Central memory CD4-positive, alpha-beta T cell (primary cell): ENCODE measurements around the gene UPK2.
"Not testable (repeated sequence)": the region's sequence is repeated elsewhere in the genome, so short reads cannot be mapped to it uniquely, and the experiment has no call there.

Experiments used
- DNase-seq: peaks from one replicate; pipeline ENCODE4 v3.0.0; 2022

UPK2 gene

DNA sequence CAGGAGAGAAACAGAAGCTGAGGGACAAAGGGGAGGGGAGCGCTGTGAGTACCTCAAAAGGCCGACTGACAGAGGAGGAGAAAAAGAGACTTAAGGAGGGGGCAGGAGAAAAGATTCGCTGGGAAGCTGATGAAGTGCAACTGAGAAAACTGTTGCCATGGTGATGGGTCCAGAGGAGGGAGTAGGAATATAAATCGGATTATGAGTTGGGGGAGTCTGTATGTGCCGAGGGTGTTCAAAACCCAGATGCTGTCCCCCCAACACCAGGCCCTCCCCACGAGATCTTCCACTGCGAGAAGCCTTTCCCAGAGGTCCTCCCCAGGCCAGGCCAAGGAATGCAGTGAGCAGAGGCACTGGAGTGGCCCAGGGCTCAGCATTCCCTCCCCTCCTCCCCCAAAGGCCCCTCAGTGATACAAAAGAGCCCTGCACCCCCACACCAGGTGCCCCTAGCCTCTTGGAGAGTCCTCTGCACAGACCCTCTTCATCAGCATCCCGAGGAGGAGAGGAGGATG lies 16.6 kb upstream of the UPK2 start:
- DNase-seq = no peak

DNA sequence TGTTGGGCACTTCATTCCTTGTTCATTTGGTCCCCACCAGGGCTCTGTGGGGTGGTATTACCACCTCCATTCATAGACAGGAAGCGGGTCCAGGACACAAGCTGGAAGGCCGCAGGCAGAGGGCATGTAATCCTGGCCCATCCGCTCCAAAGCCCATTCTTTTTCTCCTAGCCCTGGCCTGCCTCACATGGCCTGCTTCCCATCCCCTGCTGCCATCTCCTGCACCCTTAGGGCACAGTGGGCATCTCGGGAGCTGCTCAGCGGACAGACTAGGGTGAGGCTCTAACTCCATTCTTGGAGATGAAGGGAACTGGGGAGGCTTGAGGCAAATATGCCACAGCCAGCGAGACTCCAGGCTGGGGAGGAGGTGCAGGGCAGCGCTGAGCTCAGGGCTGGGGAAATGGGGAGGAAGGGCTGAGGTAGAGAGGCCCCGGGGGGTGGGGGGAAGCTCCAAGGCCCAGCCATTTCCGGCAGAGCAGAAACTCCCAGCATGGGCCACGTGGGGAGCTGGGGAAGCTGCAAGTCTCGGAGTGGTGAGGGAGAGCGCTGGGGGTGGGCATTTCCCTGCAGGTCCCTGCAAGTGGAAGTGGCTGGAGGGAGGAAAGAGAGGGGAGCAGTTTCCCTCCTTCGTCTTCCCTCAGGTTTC lies 16.0 kb upstream of the UPK2 start:
- peak; percentile 42 for DNase-seq

- no peak for DNase-seq
Measured at GRCh38 chr11:118947091-118947490, 9.0 kb upstream of the UPK2 start.

DNA sequence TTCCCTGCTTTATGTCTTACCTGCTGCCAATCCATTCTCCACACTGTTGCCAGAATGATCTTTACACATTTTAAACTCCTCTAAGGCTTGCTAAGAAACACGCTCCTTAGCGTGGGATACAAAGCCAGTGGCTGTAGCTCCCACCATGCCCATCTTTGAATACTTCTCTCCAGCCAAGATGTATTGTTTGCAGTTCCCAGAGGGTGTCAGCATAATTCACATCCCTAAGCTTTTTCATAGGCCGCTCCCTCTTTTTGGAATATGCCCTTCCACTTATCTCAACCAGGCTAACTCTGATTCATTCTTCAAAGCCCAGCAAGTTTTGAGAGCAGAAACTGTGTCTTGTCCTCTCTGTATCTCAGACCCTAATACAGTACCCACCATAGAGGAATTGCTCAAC lies 8.1 kb upstream of the UPK2 start:
- no peak for DNase-seq

GRCh38 chr11:118953265-118953664 lies 2.8 kb upstream of the UPK2 start:
- DNase-seq = no peak

- not testable (repeated sequence) for DNase-seq
Measured at GRCh38 chr11:118953976-118954375, 2.1 kb upstream of the UPK2 start.

DNA sequence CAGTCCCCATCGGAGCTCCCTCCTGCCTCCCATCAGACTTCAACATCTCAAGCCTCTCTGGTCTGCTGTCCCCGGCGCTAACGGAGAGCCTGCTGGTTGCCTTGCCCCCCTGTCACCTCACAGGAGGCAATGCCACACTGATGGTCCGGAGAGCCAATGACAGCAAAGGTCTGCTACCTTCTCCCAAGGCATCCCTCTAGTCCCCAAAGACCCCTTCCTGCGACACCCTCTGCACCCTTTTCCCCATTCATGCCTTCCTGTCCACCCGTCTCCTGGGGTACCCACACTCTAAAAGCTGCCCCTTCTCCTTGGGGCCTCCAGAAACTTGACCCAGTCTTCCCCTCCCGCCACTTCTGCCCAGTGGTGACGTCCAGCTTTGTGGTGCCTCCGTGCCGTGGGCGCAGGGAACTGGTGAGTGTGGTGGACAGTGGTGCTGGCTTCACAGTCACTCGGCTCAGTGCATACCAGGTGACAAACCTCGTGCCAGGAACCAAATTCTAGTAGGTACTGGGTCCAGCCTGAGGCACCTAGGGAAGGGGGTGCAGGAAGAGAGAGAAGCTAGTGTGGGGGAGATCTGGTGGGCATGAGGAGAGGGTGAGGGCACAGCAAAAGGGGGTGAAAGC lies 860 bp downstream of the UPK2 start:
- DNase-seq = no peak

DNA sequence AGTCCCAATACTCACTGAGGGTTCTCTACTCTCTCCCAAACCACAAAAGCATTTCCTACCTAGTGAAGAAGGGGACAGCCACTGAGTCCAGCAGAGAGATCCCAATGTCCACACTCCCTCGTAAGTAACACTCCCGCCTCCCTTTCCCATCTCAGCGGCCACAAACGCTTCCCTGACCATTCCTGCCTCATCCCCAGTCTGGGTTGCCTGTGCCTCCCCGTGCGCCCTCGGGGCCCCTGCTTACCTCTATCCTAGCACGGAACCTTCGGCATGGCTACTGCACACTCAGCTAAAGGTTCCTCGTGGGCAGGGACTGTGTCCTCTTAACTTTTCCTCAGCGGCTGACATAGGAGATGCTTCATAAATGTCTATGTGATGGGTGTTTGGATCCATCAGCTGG lies 1.5 kb downstream of the UPK2 start:
- DNase-seq = no peak

- DNase-seq = no peak
Measured at GRCh38 chr11:118957968-118958367, 1.9 kb downstream of the UPK2 start.

- no peak for DNase-seq
Measured at GRCh38 chr11:118958577-118958976, 2.5 kb downstream of the UPK2 start.

GRCh38 chr11:118961189-118961588 lies 5.1 kb downstream of the UPK2 start:
- no peak for DNase-seq

GRCh38 chr11:118961591-118961990 lies 5.5 kb downstream of the UPK2 start:
- DNase-seq = no peak

DNA sequence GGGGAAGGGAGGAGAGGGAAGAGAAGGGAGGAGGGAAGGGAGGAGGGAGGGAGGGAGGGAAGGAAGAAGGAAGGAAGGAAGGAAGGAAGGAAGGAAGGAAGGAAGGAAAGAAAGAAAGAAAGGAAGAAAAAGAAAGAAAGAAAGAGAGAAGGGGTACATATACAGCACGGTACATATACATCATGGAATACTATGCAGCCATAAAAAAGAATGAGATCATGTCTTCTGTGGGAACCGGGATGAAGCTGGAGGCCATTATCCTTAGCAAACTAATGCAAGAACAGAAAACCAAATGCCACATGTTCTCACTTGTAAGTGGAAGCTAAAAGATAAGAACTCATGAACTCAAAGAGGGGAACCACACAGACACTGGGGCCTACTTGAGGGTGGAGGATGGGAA lies 13.4 kb downstream of the UPK2 start:
- DNase-seq = not testable (repeated sequence)

DNA sequence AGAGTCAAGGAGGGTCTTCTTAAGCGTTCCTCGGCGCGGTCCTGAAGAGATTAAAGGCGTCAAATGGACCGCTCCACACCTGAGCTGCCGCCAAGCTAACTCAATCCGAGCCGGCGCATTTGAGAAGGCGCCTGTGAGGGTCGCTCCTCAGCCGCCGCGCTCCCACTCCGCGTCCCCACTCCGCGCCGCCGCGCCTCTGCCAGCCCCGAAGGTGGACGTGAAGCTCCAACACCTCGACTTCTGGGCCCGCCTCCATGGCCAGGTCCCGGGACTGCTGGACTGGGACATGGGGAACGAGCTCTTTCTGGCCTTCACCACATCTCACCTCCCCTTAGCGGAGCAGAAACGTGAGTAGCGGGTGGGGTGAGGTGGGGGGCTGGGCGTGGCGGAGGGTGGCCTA lies 15.5 kb downstream of the UPK2 start, which contains the start of gene FOXR1:
Gene FOXR1 (plus strand): TSS at position 116 of the 400 bp plus-strand sequence. CDS start 171 bp downstream, at position 287.
- no peak for DNase-seq

DNA sequence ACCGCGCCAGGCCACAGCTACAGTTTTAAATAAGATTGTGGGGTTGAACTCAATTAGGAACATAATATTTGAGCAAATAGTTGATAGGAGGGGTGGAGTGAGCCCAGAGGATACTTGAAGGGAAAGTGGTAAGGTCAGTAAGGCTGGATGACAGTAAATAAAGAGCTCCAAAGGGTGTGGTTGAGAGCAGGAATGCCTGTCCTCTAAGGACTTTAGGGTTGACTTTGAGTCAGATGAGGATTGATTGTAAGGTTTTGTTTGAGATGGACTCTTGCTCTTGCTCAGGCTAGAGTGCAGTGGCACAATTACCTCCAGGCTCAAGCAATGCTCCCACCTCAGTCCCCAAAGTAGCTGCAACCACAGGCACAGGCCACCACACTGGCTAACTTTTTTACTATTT lies 17.9 kb downstream of the UPK2 start:
- DNase-seq = no peak

DNA sequence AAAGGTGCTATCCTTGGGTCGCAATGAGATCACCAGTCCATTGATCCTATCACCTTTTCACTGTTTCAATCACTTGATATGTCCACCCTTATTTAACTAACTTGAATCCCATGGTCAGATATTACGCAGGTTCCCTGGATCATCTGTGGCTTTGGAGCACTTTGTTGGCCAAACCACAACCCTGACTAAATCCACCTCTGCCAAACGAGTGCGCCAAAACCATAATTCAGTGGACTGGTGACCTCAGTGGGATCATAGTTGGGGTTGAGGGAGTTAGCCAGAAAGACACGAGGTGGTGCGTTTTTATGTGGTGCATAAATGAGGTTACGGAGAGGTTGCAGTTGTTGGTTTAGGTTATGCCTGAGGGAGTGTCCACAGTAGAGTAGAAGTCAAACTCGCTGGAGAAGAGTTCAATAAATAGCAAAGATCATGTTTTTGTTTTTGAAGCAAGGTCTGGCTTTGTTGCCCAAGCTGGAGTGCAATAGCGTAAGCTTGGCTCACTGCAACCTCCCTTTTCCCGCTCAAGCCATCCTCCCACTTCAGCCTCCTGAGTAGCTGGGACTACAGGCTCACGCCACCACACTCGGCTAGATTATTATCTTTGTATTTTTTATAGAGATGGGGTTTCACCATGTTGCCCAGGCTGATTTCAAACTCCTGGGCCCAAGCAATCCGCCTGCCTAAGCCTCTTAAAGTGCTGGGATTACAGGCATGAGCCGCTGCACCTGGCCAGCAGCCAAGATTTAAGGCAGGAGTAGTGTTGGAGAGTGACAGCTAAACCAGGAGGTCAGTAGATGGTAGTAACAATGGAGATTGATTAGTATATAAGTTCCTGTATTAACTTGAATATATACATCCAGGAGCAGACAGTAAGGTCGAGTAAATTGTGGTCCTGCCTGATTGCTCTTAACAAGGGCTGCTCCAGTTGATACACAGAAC lies 19.9 kb downstream of the UPK2 start:
- no peak for DNase-seq

DNA sequence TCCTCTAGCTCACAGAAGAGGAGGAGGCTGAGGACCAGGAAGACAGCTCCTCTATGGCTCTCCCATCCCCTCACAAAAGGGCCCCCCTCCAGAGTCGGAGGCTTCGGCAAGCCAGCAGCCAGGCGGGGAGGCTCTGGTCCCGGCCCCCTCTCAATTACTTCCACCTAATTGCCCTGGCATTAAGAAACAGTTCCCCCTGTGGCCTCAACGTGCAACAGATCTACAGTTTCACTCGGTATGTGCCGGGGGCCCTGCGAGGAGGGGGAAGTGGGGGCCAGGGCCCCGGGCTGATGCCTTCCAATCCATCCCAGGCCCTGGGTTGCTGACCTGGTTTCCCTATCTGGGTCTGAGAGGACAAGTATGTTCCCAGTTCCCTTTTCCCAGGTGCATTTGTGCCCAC lies 23.3 kb downstream of the UPK2 start:
- no peak for DNase-seq

- no peak for DNase-seq
Measured at GRCh38 chr11:118980191-118980881, 24.2 kb downstream of the UPK2 start.

DNA sequence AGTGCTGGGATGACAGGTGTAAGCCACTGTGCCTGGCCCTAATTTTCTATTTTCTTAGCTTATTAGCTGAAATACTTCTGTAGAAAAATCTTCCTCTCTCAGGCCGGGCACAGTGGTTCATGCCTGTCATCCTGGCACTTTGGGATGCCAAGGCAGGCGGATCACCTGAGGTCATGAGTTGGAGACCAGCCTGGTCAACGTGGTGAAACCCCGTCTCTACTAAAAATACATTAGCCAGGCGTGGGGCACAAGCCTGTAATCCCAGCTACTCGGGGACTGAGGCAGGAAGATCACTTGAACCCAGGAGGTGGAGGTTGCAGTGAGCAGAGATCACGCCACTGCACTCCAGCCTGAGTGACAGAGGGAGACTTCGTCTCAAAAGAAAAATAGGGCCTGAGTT lies 28.2 kb downstream of the UPK2 start:
- DNase-seq = not testable (repeated sequence)

- DNase-seq = no peak
Measured at GRCh38 chr11:118984825-118985224, 28.7 kb downstream of the UPK2 start.

GRCh38 chr11:118988280-118988679 lies 32.2 kb downstream of the UPK2 start:
- DNase-seq = no peak

DNA sequence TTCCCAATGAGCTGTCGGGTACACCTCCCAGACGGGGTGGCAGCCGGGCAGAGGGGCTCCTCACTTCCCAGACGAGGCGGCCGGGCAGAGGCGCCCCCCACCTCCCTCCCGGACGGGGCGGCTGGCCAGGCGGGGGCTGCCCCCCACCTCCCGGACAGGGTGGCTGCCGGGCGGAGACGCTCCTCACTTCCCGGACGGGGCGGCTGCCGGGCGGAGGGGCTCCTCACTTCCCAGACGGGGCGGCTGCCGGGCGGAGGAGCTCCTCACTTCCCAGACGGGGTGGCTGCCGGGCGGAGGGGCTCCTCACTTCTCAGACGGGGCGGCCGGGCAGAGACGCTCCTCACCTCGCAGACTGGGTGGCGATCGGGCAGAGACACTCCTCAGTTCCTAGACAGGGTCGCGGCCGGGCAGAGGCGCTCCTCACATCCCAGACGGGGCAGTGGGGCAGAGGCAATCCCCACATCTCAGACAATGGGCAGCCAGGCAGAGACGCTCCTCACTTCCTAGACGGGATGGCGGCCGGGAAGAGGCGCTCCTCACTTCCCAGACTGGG lies 35.5 kb downstream of the UPK2 start:
- DNase-seq = not testable (repeated sequence)
